HG02759 (cell line): ENCODE measurements around the gene R3HDM1.
"Not testable (repeated sequence)": the region's sequence is repeated elsewhere in the genome, so short reads cannot be mapped to it uniquely, and the experiment has no call there.

ENCODE experiments used
- ATAC-seq: cut with Tn5 transposase; IDR thresholded peaks from one replicate; pipeline ENCODE4 v1.9.1; 2021; ENCODE audit warnings: mild to moderate bottlenecking, moderate library complexity; ENCODE audit not compliant: unreplicated experiment

R3HDM1 gene

GRCh38 chr2:135531231-135532197, at the start of gene R3HDM1:
TSS of gene R3HDM1 (plus strand) at chr2:135531484. CDS start at chr2:135604846, 73,362 bp downstream.
- peak; percentile 74 for ATAC-seq

- ATAC-seq = no peak
Measured at GRCh38 chr2:135485441-135485840, 45.8 kb upstream of the R3HDM1 start.

- no peak for ATAC-seq
Measured at GRCh38 chr2:135490376-135490775, 40.9 kb upstream of the R3HDM1 start.

- ATAC-seq = no peak
Measured at GRCh38 chr2:135494503-135494902, 36.8 kb upstream of the R3HDM1 start.

DNA sequence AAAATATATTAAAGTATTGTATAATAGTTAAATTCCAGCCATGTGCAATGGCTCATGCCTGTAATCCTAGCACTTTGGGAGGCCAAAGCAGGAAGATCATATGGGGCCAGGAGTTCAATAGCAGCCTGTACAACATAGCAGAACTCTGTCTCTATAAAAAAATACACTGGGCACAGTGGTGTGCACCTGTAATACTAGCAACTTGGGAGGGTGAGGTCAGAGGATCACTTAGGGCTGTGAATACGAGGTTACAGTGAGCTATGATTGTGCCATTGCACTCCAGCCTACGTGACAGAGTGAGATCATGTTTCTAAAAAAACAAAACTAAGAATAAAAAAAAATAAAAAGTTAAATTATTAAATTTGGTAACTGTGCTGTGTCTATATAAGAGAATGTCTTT, 36.4 kb upstream of the R3HDM1 start:
- no peak for ATAC-seq

- ATAC-seq = not testable (repeated sequence)
Measured at GRCh38 chr2:135498588-135498987, 32.7 kb upstream of the R3HDM1 start.

DNA sequence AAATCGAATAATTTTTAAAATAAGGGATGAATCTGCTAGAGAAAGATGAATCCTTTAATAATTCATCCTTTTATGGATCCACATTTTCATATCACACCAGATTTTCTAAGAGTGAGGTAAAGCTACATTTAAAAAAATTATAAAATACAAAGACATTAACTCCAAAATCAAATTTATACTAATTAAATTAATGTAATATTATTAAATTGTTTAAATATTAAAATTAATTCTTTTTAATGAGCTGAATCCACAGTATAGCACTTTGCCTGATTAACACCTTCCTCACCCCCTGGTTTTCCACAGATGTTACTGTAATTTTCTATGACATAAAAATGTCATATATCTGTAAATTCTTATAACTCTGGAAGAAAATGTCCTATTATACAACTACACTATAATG, 26.5 kb upstream of the R3HDM1 start:
- ATAC-seq = no peak

- ATAC-seq = peak; percentile 45
Measured at GRCh38 chr2:135510577-135510976, 20.7 kb upstream of the R3HDM1 start.

GRCh38 chr2:135512099-135512498, 19.2 kb upstream of the R3HDM1 start:
- ATAC-seq = no peak

GRCh38 chr2:135525786-135526185, 5.5 kb upstream of the R3HDM1 start:
- no peak for ATAC-seq

DNA sequence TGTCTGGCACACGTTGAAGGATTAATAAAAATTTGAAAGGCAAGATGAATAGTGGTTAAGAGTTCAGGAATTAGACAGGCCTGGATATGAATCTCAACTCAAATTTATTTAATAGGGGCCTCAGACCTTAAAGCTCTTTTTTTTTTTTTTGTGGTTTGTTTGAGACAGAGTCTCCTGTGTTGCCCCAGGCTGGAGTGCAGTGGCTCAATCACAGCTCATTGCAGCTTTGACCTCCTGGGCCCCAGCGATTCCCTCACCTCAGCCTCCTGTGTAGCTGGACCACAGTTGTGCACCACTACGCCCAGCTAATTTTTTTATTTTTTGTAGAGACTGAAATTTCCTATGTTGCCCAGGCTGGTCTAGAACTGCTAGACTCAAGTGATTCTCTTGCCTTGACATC, 3.3 kb upstream of the R3HDM1 start:
- no peak for ATAC-seq

- peak; percentile 72 for ATAC-seq
Measured at GRCh38 chr2:135530313-135531230, 712 bp upstream of the R3HDM1 start, which contains the start of gene ZRANB3. TSS of gene ZRANB3 (minus strand) at chr2:135531218.

DNA sequence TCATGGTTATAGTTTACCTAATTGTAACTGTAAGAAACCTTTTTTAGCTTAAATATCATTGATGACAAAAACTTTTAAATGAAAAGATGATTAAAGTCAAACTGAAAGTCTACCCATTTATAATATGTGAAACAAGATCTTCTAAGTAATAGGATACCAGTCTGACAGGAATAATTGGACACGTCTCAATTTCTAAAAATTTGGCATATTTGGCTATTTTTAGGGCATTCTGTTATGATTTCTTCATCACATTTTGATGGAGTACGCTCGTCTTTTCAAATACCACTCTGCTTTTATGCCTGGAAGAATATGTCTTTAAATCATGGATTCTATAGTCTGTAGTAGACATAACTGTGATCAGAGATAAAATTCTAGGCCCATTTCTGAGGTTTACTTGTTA, 1.3 kb downstream of the R3HDM1 start:
- no peak for ATAC-seq

- ATAC-seq = not testable (repeated sequence)
Measured at GRCh38 chr2:135533545-135533944, 2.3 kb downstream of the R3HDM1 start.

- ATAC-seq = no peak
Measured at GRCh38 chr2:135546436-135546835, 15.2 kb downstream of the R3HDM1 start.

- ATAC-seq = no peak
Measured at GRCh38 chr2:135547311-135547710, 16.0 kb downstream of the R3HDM1 start.

DNA sequence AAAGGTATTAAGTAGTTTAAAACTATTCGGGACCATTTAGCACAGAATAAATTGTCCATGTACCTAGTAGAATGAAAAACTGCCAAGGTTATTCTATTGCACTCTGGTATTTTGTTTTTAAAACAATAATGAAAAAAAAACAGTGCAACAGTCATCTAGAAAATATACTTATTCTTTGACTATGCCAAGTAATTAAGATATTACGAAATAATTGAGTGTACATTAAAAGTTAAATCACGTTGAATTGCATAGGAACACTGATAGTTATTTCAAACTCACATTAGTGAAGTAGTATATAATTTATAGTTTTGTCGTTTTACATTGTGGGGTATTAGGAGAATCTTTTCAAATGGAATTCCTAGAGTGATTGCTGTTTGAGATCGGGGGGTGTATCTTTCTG, 20.1 kb downstream of the R3HDM1 start:
- ATAC-seq = no peak

GRCh38 chr2:135552887-135553286, 21.6 kb downstream of the R3HDM1 start:
- no peak for ATAC-seq

- no peak for ATAC-seq
Measured at GRCh38 chr2:135555311-135555710, 24.0 kb downstream of the R3HDM1 start.

GRCh38 chr2:135557530-135557929, 26.2 kb downstream of the R3HDM1 start:
- no peak for ATAC-seq

GRCh38 chr2:135561925-135562324, 30.6 kb downstream of the R3HDM1 start:
- ATAC-seq = no peak
